GM21786 (cell line): ENCODE data around the gene SHISAL1.
A peak's percentile ranks its signal among the peaks of the same experiment; 100 is the strongest.
"Not testable (repeated sequence)": the region's sequence is repeated elsewhere in the genome, so short reads cannot be mapped to it uniquely, and the experiment has no call there.

ENCODE experiments used
- ATAC-seq: cut with Tn5 transposase; IDR thresholded peaks from one replicate; pipeline ENCODE4 v1.9.1; 2021; ENCODE audit not compliant: unreplicated experiment

SHISAL1 gene

DNA sequence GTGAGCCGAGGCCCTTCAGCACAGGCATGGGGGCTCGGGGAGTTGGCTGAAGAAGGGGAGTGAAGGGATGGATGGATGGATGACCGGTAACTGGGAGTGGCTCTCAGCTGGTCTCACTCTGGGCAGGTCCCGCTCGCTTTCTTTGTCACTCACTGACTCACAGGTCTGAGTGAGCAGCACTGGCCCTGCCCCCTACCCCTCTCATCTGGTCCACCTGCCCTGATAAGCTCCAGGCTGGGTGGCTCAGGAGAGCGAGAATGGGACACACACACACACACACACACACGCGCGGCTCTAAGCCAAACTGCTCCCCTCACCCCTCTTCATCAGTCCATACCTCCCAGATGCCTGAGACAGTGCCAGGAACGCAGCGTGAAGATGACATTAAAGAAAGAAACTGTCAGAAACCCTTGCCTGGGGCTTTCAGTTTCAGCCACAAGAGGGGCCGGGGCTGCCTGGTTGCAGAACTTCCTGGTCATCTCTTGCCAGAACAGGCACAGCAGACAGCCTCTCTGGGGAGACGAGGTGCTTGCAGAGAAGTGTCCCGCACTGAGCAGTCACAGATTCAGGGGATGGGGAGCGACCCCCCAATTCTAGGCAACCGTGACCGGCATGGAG lies 16.5 kb upstream of the SHISAL1 start:
- ATAC-seq = peak; percentile 66

DNA sequence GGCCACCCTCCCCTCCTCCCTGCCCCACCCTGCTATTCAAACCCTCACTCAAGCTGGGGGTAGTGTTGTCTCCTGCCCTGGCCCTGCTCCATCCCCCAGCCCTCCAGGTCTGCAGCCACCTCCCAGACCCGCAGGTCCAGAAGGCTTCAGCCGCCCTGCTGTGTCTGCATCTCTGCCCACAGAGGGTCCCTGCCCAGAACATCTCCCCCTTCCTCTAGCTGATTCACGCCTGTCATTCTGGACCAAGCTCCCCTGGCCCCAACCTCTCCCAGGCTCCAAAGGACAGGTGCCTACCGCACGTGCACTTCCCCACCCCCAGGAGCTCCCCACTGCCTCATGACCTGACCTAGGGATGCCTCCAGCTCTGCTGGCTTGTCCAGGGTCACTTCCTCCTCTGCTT lies 16.0 kb upstream of the SHISAL1 start:
- no peak for ATAC-seq

DNA sequence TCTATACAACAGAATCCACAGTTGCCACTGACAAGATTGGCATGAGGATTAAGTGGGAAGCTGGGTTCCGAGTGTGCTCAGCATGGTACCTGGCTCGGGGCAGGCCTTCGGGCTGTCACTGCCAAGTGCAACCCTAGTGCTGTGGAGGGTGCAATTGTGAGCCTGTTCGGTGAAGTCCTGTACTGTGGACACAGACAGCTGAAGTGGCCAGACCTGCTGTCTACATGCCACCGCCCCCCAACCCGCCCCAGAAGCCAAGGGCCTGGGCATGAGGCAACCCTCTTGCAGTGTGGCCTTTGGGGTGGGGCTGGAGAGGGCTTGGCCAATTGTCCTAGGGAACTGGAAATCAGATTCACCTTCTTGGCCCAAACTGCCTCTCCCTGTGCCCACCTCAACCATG lies 15.6 kb upstream of the SHISAL1 start:
- ATAC-seq = no peak

DNA sequence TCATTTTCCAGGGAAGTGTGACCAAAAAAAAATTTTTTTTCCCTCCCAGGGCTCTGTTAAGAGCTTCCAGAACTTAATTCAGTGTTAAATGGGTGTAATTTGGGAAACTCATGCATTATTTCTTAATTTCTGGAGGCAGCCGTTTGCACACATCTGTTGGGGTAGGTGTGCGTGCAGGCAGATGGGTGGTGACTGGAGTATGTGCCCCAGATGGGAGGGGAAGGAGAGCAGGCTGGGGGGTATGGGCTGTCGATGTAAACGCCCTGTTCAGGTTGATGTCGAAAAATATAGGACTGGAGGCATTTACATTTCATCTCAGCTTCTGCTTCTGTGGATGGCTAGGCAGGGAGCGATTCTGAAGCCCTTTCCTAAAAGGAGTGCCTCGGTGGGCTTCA lies 13.7 kb upstream of the SHISAL1 start:
- ATAC-seq = no peak

DNA sequence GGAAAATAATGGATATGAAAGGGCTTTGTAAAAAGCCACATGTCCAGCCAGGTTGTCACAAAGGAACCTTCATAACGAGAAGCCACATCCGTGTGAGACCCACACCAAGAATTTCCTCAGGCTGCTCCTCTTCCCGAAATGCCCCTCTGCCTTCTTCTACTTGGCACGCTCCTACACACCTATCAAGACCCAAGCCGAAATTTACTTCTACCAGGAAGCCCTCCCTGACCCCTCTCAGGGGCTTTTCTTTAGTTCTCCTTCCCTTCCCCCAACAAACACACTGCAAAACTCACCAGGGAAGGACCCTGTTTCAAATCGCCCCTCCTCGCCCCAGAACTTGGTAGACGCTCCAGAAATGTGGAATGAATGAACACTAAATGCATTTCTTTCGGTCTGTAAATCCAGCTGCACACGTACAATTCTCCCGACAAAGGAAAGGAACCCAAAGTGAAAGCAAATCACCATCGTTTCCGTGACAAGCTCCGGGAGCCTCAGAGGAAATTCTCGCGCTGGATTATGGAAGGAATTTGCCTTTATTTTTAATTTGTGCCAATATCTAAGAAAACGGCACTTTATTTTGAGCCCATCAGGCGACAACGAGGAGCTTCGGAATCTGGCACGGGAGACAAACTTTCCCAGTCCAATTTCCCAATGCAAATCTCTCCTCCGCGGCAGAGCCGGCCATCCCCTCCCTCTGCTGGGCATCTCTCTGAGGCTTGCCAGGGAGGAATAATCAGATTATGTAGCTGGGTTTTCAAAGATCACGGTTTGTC lies 13.2 kb upstream of the SHISAL1 start:
- no peak for ATAC-seq

DNA sequence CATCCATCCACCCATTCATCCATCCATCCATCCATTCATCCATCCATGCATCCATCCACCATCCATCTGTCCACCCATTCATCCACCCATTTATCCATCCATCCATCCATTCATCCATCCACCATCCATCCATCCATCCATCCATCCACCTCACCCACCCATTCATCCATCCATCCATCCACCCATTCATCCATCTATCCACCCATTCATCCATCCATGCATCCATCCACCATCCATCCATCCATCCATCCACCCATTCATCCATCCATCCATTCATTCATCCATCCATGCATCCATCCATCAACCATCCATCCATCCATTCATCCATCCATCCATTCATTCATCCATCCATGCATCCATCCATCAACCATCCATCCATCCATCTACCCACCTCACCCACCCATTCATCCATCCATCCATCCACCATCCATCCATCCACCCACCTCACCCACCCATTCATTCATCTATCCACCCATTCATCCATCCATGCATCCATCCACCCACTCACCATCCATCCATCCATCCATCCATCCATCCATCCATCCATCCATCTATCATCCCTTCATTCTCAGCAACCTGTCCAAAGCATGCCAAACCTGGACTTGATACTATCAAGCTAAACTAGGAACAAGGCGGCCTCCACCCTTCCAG lies 10.5 kb upstream of the SHISAL1 start:
- ATAC-seq = not testable (repeated sequence)

DNA sequence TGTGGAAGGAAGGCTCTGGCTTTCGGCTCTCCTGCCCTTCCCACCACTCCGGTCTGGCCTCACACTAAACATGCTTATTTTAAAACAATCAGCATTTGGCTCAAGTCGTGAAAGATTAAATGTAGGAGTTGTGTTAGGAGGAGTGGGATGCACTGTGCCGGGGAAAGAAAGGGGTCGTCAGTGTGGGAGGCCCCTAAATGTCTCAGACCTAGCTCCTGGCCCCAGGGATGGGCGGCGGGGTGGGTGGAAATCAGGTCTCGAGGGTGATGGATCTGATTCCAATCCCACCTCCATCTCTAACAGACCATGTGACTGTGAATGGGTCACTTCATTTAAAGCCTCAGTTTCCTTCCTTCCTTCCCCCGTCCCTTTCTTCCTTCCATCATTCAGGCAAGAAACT lies 6.9 kb upstream of the SHISAL1 start:
- no peak for ATAC-seq

DNA sequence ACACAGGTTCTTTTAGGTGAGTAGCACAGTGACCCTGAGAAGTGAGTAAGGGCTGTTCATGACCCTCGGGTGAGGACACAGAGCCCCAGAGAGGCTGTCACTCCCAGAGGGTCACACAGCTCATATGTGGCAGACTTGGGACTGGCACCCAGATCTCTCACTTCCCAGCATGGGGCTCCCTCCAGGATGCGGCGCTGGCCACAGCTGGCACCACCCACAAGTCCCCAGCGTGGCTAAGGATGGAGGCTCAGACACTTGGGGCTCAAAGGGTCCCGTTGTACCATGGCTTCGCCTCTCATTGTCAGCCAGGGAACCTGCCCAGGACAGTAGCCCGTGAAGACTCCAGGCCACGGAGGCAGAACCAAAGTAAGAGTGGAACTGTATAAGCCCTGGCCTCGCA lies 6.0 kb upstream of the SHISAL1 start:
- no peak for ATAC-seq

DNA sequence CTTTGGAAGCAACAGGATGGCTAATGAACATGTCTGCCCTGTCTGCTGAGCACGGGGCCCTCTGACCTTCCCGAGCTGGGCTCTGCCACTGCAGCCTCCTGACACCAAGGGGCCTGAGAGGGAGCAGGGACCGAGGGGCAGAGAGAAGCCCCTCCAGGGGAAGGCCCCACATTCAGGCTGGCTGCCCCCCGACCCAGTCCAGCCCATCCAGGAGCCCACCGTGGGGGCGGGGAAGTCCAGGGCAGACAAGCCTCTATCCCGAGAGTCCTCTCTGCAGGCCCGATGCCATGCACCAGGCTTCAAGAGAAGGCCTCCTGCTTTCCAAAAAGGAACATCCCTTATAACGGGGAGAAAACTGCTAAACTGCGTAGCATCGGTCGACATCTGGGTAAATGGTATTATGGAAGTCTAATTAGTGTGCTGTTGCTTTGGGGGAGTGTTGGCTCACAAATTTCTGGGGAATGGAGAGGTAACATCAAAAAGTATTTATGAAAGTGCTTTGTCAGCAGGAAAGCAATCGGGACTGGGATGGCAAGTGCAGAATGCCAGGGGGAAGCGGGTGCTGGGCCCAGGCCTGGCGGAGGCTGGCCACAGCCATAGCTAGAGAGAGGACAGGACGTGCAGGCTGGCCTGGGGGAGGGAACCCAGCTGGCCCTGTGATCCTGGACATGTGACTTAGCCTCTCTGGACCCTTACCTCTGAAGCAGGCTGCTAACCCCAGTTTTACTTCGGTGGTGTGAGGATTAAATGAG lies 5.3 kb upstream of the SHISAL1 start:
- ATAC-seq = no peak

DNA sequence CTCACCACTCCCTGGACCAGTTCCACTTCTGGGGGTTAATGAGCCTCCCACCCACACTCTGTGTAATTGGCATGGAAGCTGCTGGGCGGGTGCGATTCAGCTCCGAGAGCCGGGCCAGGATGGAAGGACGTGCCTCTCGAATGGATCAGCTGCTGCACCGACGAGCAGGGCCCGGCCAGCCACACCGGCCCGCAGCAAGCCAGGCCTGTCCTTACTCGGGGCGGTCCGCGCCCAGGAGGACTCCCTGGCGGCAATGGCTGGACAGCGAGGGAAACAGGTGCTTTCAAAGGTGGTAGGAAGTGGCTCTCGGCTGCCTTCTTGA lies 4.3 kb upstream of the SHISAL1 start:
- ATAC-seq = no peak

DNA sequence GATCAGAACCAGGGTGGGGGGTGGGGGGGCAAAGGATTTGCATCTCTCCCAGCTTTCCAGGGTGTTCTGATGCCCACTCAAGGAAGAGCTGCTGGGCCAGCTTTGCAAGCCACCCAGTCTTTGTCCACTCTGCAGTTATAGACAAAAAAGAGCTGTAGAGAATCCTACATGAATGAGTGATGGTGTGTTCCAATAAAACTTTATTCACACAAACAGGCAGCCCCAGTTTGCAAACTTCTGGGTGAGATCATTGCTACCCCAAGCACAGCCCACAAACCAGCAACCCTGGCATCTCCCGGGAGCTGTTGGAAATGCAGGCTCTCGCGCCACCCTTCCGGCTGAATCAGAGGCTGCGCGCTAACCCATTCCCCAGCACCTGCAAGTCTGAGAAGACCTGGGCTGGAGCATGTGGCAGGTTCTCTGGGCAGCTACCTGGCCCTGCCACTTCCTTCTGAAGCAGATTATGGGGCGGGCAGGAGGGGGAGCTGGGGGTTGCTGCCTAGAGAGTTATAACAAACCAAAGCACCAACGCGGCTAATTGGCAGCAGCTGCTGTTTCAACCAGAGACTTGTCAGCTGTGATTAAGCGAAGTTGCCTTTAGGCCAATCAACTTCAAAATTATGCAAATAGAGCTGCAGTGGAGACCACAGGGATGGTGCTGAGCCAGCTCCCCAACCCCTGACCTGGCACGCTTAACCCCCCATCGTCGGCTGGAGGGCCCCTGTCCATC lies 3.8 kb upstream of the SHISAL1 start:
- no peak for ATAC-seq

DNA sequence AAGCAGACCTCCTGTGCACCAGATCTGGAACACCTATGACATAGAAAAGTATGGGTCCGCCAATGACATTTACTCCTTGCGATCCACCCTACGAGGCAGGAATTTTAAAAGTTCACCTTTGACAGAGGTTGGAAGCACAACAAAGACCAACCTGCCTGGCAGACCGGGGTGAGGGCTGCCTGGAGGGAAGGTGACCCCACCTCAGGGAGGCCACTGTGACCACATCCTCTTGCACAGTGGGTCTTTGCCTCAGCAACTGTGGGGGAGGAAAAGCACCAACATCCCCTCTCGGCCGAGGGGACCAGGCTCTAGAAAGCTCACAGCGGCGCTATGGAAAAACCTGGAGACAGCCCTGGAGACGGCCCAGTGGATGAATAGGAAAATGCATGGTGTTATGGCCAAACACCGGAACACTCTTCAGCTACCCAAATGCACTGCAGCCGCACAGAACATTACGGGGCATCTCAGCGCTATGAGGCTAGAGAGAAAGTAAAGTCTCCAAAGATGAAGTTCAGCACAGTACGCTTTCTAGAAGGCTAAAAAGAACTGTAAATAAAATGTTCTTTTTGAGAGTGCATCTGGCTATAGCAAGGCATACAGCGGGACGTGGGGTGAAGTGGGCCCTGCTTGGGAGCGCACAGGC lies 1.8 kb upstream of the SHISAL1 start:
- no peak for ATAC-seq

DNA sequence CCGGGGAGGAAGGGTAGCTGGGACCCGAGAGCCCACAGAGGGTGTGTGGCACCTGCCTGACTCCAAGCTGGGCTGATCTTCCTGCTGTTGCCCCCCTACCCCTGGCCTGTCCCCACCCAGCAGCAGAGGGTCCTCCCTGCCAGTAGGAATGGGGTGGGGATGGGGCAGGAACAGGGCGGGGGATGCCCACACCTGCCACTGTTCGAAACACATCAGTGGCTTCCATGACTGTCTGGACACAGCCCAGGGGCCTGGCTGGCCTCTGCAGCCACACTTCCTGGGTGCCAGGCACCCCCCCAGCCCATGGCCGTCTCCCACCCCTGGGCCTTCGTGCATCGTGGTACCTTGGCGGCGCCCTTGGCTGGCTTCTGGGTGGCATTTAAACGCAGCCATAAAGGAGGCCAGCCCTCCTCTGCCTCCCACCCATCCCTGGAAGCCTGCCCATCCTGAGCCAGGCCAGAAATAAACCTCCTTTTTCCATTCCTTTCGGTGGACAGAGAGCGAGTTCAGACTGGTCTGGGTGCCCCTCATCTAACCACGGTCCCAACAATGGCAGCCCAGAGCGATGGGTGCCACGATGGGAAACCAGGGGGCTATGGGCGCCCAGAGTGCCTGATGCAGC lies 745 bp upstream of the SHISAL1 start:
- no peak for ATAC-seq

DNA sequence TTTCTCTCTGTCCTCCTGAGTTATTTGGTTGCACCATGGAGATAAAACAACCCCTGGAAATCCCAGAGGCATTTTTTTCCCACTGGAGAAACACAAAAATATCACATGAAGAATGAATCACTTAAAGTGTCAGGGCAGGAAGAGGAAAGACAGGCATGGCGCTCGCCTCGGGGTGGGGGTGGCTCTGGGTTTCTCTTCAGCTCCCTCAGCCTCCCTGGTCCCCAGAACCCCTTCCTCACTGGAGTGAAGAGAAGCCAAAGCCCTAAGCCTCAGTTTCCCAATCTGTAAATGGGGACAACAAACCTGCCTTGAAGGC lies 938 bp downstream of the SHISAL1 start:
- ATAC-seq = no peak

DNA sequence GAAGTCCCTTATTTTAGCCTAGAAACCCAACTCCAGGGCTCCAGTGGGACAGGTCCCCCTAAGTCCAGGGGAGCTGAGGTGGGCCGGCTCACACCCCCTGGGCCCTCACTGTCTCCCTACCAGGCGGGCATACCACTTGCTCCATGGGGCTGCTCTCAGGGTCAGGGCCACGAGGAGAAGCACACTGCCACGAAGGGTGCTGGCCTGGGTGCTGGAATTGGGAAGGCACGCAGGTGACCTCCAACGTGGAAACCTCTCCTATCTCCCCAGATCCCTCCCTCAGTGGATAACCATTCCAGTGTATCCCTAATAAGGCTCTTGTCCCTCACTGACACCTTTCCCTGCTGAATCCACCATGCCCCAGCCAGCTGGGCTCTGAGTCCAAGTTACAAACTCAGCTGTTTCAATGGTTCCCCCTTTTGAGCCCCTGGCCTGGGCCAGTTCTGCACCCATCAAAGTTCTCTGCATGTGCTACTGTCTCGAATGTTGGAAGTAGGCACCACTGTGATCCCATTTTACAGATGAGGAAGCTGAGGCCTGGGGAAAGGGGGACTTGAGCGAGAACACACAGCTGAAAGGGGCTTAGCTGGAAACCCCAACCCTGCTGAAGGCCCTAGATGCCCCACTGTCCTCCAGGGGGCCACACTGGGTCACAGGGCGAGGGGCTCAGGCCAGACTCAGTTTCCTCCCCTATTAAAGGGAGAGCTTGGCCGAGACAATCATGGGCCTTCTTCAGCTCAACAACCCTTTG lies 1.5 kb downstream of the SHISAL1 start:
- no peak for ATAC-seq

DNA sequence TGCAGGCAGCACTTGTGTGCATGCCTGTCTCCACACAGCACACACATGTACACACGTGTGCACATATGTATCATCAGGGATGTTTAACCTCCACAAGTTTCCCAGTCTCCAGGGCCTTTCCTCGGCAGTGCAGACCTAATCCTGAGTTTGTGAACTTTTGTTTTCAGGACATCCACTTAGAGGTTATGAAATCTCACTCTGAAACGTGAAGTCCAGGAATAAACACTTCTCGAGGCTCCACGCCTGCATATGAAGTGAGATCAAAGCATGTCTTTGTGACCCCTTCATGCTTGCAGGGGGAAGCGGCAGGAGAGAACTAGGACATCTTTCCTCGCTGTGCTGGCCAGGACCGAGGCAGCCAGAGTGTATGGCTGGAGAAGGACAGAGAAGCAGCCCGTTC lies 3.1 kb downstream of the SHISAL1 start:
- no peak for ATAC-seq

DNA sequence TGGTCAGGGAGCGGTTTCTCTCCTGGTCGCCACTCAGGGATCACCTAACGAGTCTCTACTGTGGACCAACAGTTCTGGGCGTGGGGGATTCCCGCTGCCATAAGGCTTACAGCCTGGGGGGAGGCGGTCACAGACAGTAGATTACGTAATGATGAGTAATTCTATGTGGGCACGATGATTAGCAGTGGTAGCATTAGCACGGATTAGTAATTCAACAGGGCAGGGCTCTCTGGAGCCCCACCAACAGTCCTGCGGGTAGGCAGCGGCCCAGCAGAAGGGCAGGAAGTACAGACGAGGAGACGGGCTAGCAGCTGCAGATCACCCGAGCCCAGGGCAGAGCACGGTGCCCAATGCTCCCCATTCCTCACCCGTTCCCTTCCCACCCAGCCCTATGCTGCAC lies 3.6 kb downstream of the SHISAL1 start:
- ATAC-seq = no peak

DNA sequence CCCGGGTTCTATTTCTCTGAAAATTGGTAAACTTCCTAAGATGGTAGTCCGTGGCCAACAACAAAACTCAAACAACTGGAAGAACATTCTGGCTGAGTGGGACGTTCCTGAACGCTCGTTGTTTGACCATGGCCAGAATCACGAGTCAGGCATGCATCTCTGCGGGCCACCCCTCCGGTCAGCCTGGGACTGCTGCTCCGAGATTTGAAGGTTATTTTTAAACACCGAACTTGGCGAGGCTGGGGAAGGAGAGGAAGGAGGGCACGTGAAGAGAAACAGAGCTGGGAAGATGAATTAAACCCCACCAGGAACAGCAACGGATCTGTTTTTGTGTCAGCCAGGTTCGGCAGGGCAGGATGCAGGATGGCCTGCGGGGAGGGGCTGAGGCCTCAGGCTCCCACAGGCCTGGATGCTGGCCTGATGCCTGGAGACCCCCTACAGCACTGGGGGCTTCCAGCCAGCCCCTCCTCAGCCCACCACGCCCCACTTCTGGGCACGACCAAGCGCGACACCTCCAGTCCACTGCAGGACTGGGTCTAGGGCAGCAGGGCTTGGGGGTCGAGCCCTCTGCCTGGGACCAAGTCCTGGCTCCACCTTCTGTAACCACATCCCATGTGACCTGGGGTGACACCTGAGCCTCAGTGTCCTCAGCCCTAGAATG lies 5.1 kb downstream of the SHISAL1 start:
- ATAC-seq = no peak

DNA sequence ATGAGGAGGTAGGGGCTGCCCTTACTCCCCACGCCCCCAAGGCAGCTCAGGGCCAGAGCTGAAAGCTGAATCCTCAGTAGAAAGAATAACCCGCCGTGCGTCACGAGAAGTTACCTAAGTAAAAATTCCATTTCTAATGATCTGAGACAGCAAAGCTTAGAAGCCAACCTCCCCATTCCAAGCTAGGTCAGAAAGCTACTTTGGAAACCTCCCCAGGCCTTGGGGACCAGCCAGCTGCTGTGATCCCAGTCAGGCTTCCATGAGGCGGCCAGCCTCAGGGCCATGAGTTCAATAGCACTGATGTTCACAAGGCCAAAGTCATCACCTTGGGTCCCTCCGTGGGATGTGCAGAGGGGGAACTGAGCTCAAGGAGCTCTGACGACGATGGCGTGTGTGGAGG lies 6.9 kb downstream of the SHISAL1 start:
- ATAC-seq = no peak
